Stimulated activated CD8-positive, alpha-beta memory T cell treated with anti-CD3 and anti-CD28 coated beads, Interleukin-4, amount 100 ng/mL, for 1 hour (primary cell): ENCODE measurements around the gene SPINK13.
"Not testable (repeated sequence)": the region's sequence is repeated elsewhere in the genome, so short reads cannot be mapped to it uniquely, and the experiment has no call there.

Experiments
- DNase-seq, 2 donors: peaks; one replicate each; pipeline ENCODE4 v3.0.0-alpha.2; 2020; ENCODE audit warnings: low read depth in 2 of 2, low spot score in 1 of 2

The SPINK13 gene

DNA sequence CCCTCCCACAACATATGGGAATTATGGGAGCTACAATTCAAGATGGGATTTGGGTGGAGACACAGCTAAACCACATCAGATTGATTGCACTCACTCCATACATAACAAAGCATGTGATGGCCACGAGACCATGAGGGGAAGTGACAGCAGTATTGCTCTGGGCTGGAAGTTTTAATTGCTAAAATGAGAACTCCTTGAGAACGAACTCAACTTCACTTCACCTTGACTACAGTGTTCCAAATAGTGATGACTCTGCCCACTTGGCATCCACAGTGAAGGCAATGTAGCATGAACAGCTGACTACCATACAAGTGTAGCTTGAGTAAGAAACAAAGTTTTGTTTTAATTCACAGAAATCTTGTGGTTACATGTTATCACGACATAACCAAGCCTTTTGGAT is 42.9 kb downstream of the SPINK13 start:
- DNase-seq: no peak

DNA sequence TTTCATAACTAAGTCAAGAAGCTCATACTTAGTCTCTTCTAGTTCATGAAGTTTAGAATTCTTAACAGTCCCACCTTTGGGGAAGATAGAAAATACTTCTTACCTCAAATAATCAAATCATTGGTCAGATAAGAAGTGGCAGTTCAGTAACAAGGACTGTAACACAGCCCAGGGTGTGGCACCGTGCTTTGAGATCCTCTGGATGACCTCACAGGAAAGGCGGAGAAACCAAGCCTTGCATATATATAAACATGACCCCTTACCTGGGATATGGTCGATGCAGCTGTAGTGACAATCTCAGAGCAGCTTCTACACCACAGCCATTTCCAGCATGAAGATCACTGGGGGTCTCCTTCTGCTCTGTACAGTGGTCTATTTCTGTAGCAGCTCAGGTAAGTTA is 43.6 kb downstream of the SPINK13 start, which contains the start of gene SPINK7:
Gene SPINK7 (plus strand): TSS at position 271 of the 400 bp plus-strand sequence. CDS start 61 bp downstream, at position 332.
- DNase-seq: no peak

DNA sequence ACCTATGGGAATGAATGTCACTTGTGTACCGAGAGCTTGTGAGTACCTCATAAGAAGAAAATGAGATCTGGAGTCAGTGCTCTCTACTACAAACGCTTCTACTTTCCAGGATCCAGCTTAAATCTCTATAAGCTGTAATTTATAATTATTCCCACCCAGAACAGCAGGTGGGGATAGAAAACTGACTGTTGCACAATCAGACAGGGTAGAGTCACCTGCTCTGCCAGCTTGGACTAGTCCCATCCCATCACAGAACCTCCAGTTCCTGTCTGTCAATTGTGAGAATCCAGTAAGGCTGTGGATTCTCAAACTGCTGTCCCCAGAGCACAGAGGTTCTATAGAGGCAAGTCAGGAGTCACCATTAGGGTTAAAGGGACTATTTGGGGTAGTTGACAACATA is 45.6 kb downstream of the SPINK13 start:
- DNase-seq: no peak

DNA sequence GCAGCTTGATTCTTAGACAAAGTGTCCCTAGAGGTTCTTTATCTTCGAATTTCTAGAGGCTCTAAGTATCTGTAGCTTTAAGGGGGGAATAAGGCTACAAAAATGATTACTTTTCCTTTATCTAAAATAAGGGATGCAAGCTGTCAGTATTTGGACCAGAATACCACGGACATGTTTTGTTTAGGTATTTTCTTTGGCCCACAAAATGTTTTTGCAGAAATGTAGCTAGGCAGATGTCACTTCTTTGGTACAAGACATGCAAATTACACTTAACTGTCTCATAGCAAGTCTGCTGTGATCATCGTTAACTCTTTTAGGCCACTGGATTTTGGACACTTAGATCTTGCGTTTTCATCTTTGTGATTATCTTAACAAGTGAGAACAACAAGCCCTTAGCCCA is 46.1 kb downstream of the SPINK13 start:
- DNase-seq: no peak

DNA sequence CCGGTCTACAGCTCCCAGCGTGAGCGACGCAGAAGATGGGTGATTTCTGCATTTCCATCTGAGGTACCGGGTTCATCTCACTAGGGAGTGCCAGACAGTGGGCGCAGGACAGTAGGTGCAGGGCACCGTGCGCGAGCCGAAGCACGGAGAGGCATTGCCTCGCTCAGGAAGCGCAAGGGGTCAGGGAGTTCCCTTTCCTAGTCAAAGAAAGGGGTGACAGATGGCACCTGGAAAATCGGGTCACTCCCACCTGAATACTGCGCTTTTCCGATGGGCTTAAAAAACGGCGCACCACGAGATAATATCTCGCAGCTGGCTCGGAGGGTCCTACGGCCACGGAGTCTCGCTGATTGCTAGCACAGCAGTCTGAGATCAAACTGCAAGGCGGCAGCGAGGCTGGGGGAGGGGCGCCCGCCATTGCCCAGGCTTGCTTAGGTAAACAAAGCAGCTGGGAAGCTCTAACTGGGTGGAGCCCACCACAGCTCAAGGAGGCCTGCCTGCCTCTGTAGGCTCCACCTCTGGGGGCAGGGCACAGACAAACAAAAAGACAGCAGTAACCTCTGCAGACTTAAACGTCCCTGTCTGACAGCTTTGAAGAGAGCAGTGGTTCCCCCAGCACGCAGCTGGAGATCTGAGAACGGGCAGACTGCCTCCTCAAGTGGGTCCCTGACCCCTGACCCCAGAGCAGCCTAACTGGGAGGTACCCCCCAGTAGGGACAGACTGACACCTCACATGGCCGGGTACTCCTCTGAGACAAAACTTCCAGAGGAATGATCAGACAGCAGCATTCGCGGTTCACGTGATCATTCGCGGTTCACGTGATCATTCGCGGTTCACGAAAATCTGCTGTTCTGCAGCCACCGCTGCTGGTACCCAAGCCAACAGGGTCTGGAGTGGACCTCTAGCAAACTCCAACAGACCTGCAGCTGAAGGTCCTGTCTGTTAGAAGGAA is 51.7 kb downstream of the SPINK13 start:
- DNase-seq: not testable (repeated sequence)

DNA sequence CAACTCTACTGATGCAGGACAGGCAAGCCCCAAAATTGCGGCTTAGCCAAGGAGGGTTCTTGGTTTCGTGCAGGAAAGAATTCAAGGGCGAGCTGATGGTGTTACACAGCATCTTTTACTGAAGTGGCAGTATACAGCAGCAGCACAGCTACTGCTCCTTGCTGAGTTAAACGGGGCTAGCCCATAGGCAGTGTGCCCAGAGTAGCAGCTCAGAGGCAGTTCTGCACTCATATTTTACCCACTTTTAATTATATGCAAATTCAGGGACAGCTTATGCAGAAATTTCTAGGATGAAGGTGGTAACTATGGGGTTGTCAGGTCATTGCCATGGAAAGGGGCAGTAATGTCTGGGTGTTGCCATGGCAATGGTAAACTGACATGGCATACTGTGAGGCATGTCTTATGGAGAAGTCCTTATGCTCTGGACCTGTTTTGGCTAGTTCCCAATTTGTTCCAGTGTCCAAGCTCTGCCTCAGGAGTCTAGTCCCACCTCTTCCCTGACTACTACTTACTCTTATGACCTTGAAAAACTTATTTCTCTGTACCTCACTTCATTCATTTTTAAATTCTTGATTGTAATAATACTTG is 64.8 kb downstream of the SPINK13 start:
- no peak for DNase-seq

DNA sequence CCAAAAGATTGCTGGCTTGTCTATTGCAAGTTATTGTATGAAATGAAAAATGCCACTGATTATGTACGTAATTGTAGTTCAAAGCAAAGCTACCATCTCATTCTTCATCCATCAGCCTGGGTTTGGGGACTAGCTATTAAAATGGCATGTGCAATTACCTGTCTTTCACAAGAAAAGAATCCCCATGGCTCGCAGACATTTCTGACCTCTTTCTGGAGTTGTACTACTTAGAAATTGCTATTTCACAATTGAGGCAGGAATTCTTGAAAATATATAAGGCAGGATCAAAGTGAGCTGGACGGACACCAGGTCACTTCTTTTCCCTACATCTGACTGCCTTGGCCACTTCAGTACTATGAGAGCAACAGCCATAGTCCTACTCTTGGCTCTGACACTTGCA is 66.7 kb downstream of the SPINK13 start, which contains the start of gene SPINK9:
Gene SPINK9 (plus strand): TSS at position 301 of the 400 bp plus-strand sequence. CDS start 55 bp downstream, at position 356.
- DNase-seq: no peak
